IMR-90 (cell line): ENCODE measurements around the gene C14orf180. TPM values are rescaled to one million over a fixed set of nuclear protein-coding genes. Genes with fewer than 3 reads are reported as not detected.

Experiments
- ATAC-seq: fragments of 200-7000 bp; cut with Tn5 transposase; 2 replicates; pipeline ENCODE4 v1.9.1; 2020; ENCODE audit warnings: low read depth, mild to moderate bottlenecking, moderate library complexity
- BruUV-seq: library from RNA; stranded (reverse); fragments of 400-500 nt; replicated peaks from 2 replicates; lab custom pipeline; 2021; lab: Mats Ljungman, UMichigan
- CTCF ChIA-PET: fragments of 300-600 bp; formaldehyde crosslinking; extraction: SDS; loops from one replicate; lab custom pipeline; 2021; ENCODE audit warnings: antibody characterized with exemption; lab: Yijun Ruan, JAX
- POLR2A ChIA-PET: fragments of 300-600 bp; sonication (Branson Sonifier 250); formaldehyde crosslinking; loops from one replicate; lab custom pipeline; 2022; ENCODE audit warnings: antibody characterized with exemption; ENCODE audit not compliant: unreplicated experiment; lab: Charles Lee
- DNase-seq: peaks from one replicate; pipeline ENCODE4 v3.0.0; 2013
- H2AFZ ChIP-seq: replicated peaks from 2 replicates; pipeline ENCODE3; 2013; ENCODE audit warnings: low read length, mild to moderate bottlenecking; ENCODE audit not compliant: poor library complexity
- H2AK5ac ChIP-seq: 2 replicates; pipeline ENCODE4 v1.6.1; 2013; ENCODE audit warnings: low read depth, low read length, inconsistent platforms
- H2AK9ac ChIP-seq: replicated peaks from 2 replicates; pipeline ENCODE3; 2013; ENCODE audit warnings: mild to moderate bottlenecking, low read depth, low read length, moderate library complexity; ENCODE audit not compliant: poor library complexity
- H2BK120ac ChIP-seq: 2 replicates; pipeline ENCODE4 v1.6.1; 2013; ENCODE audit warnings: low read depth, low read length, inconsistent platforms
- H2BK15ac ChIP-seq: 3 replicates; pipeline ENCODE4 v1.6.1; 2013; ENCODE audit warnings: low read depth, low read length, inconsistent platforms
- H2BK20ac ChIP-seq: 2 replicates; pipeline ENCODE4 v1.6.1; 2013; ENCODE audit warnings: low read depth, mild to moderate bottlenecking, inconsistent platforms, low read length, moderate library complexity
- H2BK5ac ChIP-seq: 2 replicates; pipeline ENCODE4 v1.6.1; 2013; ENCODE audit warnings: mild to moderate bottlenecking, low read depth, low read length, inconsistent platforms; ENCODE audit not compliant: poor library complexity, severe bottlenecking
- H3K14ac ChIP-seq: replicated peaks from 2 replicates; pipeline ENCODE4 v1.6.1; 2013; ENCODE audit warnings: low read depth, low read length, inconsistent platforms
- H3K18ac ChIP-seq: 2 replicates; pipeline ENCODE4 v1.6.1; 2013; ENCODE audit warnings: low read depth, low read length, control low read depth
- H3K23ac ChIP-seq: 2 replicates; pipeline ENCODE4 v1.6.1; 2013; ENCODE audit warnings: low read depth, low read length, inconsistent platforms
- H3K27ac ChIP-seq: 2 replicates; pipeline ENCODE4 v1.5.1; 2013; ENCODE audit warnings: mild to moderate bottlenecking, control low read depth, low read length; ENCODE audit not compliant: insufficient read depth
- H3K27me3 ChIP-seq: 2 replicates; pipeline ENCODE4 v1.6.1; 2013; ENCODE audit warnings: low read length; ENCODE audit not compliant: control insufficient read depth, insufficient read depth
- H3K36me3 ChIP-seq: 2 replicates; pipeline ENCODE4 v1.6.1; 2013; ENCODE audit warnings: low read length, mixed read lengths; ENCODE audit not compliant: control insufficient read depth, insufficient read depth
- H3K4ac ChIP-seq: 2 replicates; pipeline ENCODE4 v1.6.1; 2013; ENCODE audit warnings: low read depth, low read length, inconsistent platforms
- H3K4me1 ChIP-seq: 2 replicates; pipeline ENCODE4 v1.6.1; 2013; ENCODE audit warnings: low read length, mixed read lengths; ENCODE audit not compliant: control insufficient read depth, insufficient read depth
- H3K4me2 ChIP-seq: 2 replicates; pipeline ENCODE4 v1.6.1; 2013; ENCODE audit warnings: low read depth, mild to moderate bottlenecking, control low read depth, low read length, moderate library complexity
- H3K4me3 ChIP-seq: 2 replicates; pipeline ENCODE4 v1.5.1; 2013; ENCODE audit warnings: low read depth, mild to moderate bottlenecking, control low read depth, low read length, moderate library complexity; ENCODE audit not compliant: insufficient read depth
- H3K56ac ChIP-seq: 2 replicates; pipeline ENCODE4 v1.6.1; 2013; ENCODE audit warnings: low read length, inconsistent platforms; ENCODE audit not compliant: insufficient read depth; ENCODE audit errors: extremely low read depth
- H3K79me1 ChIP-seq, 2 experiments: 2 replicates each; pipeline ENCODE4 v1.6.1; 2013; ENCODE audit warnings: low read length in 2 of 2, inconsistent platforms in 1 of 2, low read depth in 1 of 2
- H3K9ac ChIP-seq: 2 replicates; pipeline ENCODE4 v1.6.1; 2013; ENCODE audit warnings: low read depth, low read length, control low read depth
- H3K9me1 ChIP-seq: 2 replicates; pipeline ENCODE4 v1.6.1; 2013; ENCODE audit warnings: low read length, inconsistent platforms; ENCODE audit not compliant: insufficient read depth
- H3K9me3 ChIP-seq: 2 replicates; pipeline ENCODE4 v1.6.1; 2013; ENCODE audit warnings: low read length; ENCODE audit not compliant: control insufficient read depth, insufficient read depth
- H4K20me1 ChIP-seq: 2 replicates; pipeline ENCODE4 v1.6.1; 2013; ENCODE audit warnings: low read length, inconsistent platforms; ENCODE audit not compliant: insufficient read depth
- H4K5ac ChIP-seq: 2 replicates; pipeline ENCODE4 v1.6.1; 2013; ENCODE audit warnings: mild to moderate bottlenecking, low read depth, low read length, control low read depth
- H4K8ac ChIP-seq, 2 experiments: 2 replicates each; pipeline ENCODE4 v1.6.1; 2013; ENCODE audit warnings: low read depth in 2 of 2, low read length in 2 of 2, control low read depth in 1 of 2, inconsistent platforms in 1 of 2
- H4K91ac ChIP-seq: 2 replicates; pipeline ENCODE4 v1.6.1; 2013; ENCODE audit warnings: low read depth, low read length, inconsistent platforms; ENCODE audit not compliant: insufficient read depth
- BHLHE40 ChIP-seq: fragments of 150-350 bp; IDR thresholded peaks from 2 replicates; pipeline ENCODE4 v1.6.1; 2016; ENCODE audit warnings: mild to moderate bottlenecking, low read depth, low read length
- CEBPB ChIP-seq: IDR thresholded peaks from 2 replicates; pipeline ENCODE4 v1.6.1; 2012; ENCODE audit warnings: low read depth, low read length, improper control_type of control experiment
- CHD1 ChIP-seq: IDR thresholded peaks from 2 replicates; pipeline ENCODE4 v1.6.1; 2012; ENCODE audit warnings: low read depth, low read length, improper control_type of control experiment
- MAFK ChIP-seq: IDR thresholded peaks from 2 replicates; pipeline ENCODE4 v1.6.1; 2012; ENCODE audit warnings: low read depth, low read length, improper control_type of control experiment
- MXI1 ChIP-seq: IDR thresholded peaks from 2 replicates; pipeline ENCODE4 v1.6.1; 2012; ENCODE audit warnings: low read depth, mild to moderate bottlenecking, low read length, moderate library complexity, borderline replicate concordance
- RAD21 ChIP-seq: IDR thresholded peaks from 2 replicates; pipeline ENCODE4 v1.6.1; 2012; ENCODE audit warnings: low read length, improper control_type of control experiment
- RCOR1 ChIP-seq: IDR thresholded peaks from 2 replicates; pipeline ENCODE4 v1.6.1; 2012; ENCODE audit warnings: mild to moderate bottlenecking, low read length, improper control_type of control experiment; ENCODE audit not compliant: insufficient replicate concordance
- RFX5 ChIP-seq: IDR thresholded peaks from 2 replicates; pipeline ENCODE4 v1.8.0; 2012; ENCODE audit warnings: low read depth, mild to moderate bottlenecking, low read length, moderate library complexity
- SMC3 ChIP-seq: fragments of 150-350 bp; IDR thresholded peaks from 2 replicates; pipeline ENCODE4 v1.6.1; 2016; ENCODE audit warnings: low read depth, mild to moderate bottlenecking, antibody characterized with exemption, low read length, moderate library complexity
- WGBS, 2 experiments: methylation state at CpG; one replicate each; pipeline versions ENCODE4 v1.1.5 to v1.1.7; 2013; ENCODE audit warnings: missing lambda C conversion rate in 2 of 2; ENCODE audit not compliant: insufficient read length in 1 of 2; ENCODE audit errors: extremely low coverage in 2 of 2; 5-methylcytosine and 5-hydroxymethylcytosine counted together
- dilution Hi-C: fragments of 300-500 bp; cut with HindIII; formaldehyde crosslinking; loops from one replicate; pipeline ENCODE4 v1.14.3; 2018; ENCODE audit warnings: low sequenced_read_pairs; ENCODE audit not compliant: unreplicated experiment
- in situ Hi-C: fragments of 300-500 bp; cut with MboI; formaldehyde crosslinking; loops from 3 replicates; pipeline ENCODE4 v1.14.3; 2019; ENCODE audit warnings: low sequenced_read_pairs, inconsistent platforms, mixed read lengths
- intact Hi-C: fragments of 100-400 bp; cut with micrococcal nuclease; formaldehyde crosslinking; loops from 2 replicates; pipeline ENCODE4 v1.10.0; 2022
- polyA plus RNA-seq, 3 experiments: library from polyadenylated mRNA; depleted of rRNA; stranded (reverse); fragments of >200 nt; gene quantifications; 2 replicates each; pipeline ENCODE4 v1.2.3, GENCODE V29; 2012; ENCODE audit warnings: low replicate concordance in 1 of 3
- total RNA-seq: library from RNA; depleted of rRNA; stranded (reverse); fragments of >200 nt; gene quantifications from 2 replicates; pipeline ENCODE4 v1.2.3, GENCODE V29; 2012
- TF ChIP-seq, protein P1 (sequence below): conservative IDR thresholded peaks from 2 replicates; pipeline ENCODE4 v1.5.1; 2012; ENCODE audit warnings: mild to moderate bottlenecking, low read depth, low read length, improper control_type of control experiment
- TF ChIP-seq, protein P2 (sequence below): fragments of 150-350 bp; IDR thresholded peaks from 2 replicates; pipeline ENCODE4 v1.6.1; 2016; ENCODE audit warnings: low read depth, mild to moderate bottlenecking, low read length, moderate library complexity, borderline replicate concordance
- TF ChIP-seq, protein P3 (sequence below): fragments of 150-350 bp; IDR thresholded peaks from 2 replicates; pipeline ENCODE4 v1.6.1; 2017; ENCODE audit warnings: mild to moderate bottlenecking, antibody characterized with exemption, low read length, low read depth

The C14orf180 gene
- total and polyA plus RNA-seq, 2 of the 4 experiments (the other 2 are of a cell fraction), result not detected

DNA sequence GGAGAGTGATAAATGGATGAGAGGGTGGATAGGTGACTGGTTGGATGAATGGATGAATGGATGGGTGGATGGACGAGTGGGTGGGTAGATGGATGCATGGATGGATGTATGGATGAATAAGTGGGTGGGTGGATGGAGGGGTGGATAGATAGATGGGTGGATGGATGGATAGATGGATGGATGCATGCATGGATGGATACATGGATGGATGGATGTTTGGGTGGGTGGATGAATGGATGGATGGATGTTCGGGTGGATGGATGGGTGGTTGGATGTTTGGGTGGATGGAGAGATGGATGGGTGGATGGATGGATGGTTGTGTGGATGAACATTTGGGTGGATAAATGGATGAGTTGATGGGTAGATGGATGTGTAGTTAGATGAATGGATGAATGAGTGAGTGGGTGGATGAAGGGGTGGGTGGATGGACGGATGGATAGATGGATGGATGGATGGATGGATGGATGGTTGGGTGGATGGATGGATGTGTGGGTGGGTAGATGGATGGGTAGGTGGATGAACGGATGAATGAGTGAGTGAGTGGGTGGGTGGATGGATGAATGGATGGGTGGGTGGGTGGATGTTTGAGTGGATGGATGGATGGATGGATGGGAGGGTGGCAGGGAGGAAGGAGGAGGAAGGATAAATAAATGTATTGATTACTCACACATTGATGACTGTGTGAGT lies 34.7 kb downstream of the C14orf180 start:
- POLR2A ChIA-PET, result no interaction called here
- no peak overlapping the region for H4K8ac ChIP-seq
- no peak overlapping the region for H2AK9ac ChIP-seq
- H3K27me3 ChIP-seq, result no peaks in the 10 kb centered on the region
- H3K23ac ChIP-seq, result no peak overlapping the region
- H3K36me3 ChIP-seq, result no peaks in the 10 kb centered on the region
- no peak overlapping the region for H4K5ac ChIP-seq
- CTCF ChIA-PET, result no interaction called here
- no peak for TF ChIP-seq SMC3
- no peak for TF ChIP-seq MXI1
- no peak for TF ChIP-seq MAFK
- TF ChIP-seq RFX5, result no peak
- TF ChIP-seq, protein P1, sequence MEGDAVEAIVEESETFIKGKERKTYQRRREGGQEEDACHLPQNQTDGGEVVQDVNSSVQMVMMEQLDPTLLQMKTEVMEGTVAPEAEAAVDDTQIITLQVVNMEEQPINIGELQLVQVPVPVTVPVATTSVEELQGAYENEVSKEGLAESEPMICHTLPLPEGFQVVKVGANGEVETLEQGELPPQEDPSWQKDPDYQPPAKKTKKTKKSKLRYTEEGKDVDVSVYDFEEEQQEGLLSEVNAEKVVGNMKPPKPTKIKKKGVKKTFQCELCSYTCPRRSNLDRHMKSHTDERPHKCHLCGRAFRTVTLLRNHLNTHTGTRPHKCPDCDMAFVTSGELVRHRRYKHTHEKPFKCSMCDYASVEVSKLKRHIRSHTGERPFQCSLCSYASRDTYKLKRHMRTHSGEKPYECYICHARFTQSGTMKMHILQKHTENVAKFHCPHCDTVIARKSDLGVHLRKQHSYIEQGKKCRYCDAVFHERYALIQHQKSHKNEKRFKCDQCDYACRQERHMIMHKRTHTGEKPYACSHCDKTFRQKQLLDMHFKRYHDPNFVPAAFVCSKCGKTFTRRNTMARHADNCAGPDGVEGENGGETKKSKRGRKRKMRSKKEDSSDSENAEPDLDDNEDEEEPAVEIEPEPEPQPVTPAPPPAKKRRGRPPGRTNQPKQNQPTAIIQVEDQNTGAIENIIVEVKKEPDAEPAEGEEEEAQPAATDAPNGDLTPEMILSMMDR, result no peak
- TF ChIP-seq BHLHE40, result no peak
- TF ChIP-seq CHD1, result no peak
- TF ChIP-seq RCOR1, result no peak
- TF ChIP-seq, protein P2, sequence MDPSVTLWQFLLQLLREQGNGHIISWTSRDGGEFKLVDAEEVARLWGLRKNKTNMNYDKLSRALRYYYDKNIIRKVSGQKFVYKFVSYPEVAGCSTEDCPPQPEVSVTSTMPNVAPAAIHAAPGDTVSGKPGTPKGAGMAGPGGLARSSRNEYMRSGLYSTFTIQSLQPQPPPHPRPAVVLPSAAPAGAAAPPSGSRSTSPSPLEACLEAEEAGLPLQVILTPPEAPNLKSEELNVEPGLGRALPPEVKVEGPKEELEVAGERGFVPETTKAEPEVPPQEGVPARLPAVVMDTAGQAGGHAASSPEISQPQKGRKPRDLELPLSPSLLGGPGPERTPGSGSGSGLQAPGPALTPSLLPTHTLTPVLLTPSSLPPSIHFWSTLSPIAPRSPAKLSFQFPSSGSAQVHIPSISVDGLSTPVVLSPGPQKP, result no peak
- no peak for TF ChIP-seq CEBPB
- TF ChIP-seq RAD21, result no peak
- TF ChIP-seq, protein P3, sequence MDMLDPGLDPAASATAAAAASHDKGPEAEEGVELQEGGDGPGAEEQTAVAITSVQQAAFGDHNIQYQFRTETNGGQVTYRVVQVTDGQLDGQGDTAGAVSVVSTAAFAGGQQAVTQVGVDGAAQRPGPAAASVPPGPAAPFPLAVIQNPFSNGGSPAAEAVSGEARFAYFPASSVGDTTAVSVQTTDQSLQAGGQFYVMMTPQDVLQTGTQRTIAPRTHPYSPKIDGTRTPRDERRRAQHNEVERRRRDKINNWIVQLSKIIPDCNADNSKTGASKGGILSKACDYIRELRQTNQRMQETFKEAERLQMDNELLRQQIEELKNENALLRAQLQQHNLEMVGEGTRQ, result no peak
- no peak overlapping the region for H3K4me3 ChIP-seq
- H3K14ac ChIP-seq, result no peak overlapping the region
- dilution Hi-C loops, result no loop called here
- H2BK5ac ChIP-seq, result peak overlapping the region; percentile 13
- ATAC-seq (no peak), DNase-seq (no peak)
- no peaks in the 10 kb centered on the region for H3K4me1 ChIP-seq
- no peak overlapping the region for H2AK5ac ChIP-seq
- H4K91ac ChIP-seq, result no peak overlapping the region
- no peak overlapping the region for H3K18ac ChIP-seq
- no peaks in the 10 kb centered on the region for H3K9me3 ChIP-seq
- H3K79me1 ChIP-seq, result no peaks in the 10 kb centered on the region
- in situ Hi-C loops, result no loop called here
- H2AFZ ChIP-seq, result no peak overlapping the region
- no peaks in the 10 kb centered on the region for H4K20me1 ChIP-seq
- no peak overlapping the region for H3K27ac ChIP-seq
- H3K9me1 ChIP-seq, result no peaks in the 10 kb centered on the region
- H3K4me2 ChIP-seq, result no peak overlapping the region
- no peak overlapping the region for H2BK15ac ChIP-seq
- intact Hi-C loops, result no loop called here
- H3K9ac ChIP-seq, result no peak overlapping the region
- no peak overlapping the region for H3K56ac ChIP-seq
- H2BK120ac ChIP-seq, result no peak overlapping the region
- H3K4ac ChIP-seq, result no peak overlapping the region
- BruUV-seq, result no TSS peak
- no peak overlapping the region for H2BK20ac ChIP-seq
- WGBS, 2 experiments, result 27 to 100% methylated on average over 1 to 4 of the region's 4 CpGs
